IMR-90 (cell line): ENCODE data around the gene RGN. TPM values are rescaled to one million over a fixed set of nuclear protein-coding genes. Genes with fewer than 3 reads are reported as not detected.

Source experiments
- ATAC-seq: fragments of 200-7000 bp; cut with Tn5 transposase; 2 replicates; pipeline ENCODE4 v1.9.1; 2020; ENCODE audit warnings: low read depth, mild to moderate bottlenecking, moderate library complexity
- BruUV-seq: library from RNA; stranded (reverse); fragments of 400-500 nt; replicated peaks from 2 replicates; lab custom pipeline; 2021; lab: Mats Ljungman, UMichigan
- CTCF ChIA-PET: fragments of 300-600 bp; formaldehyde crosslinking; extraction: SDS; loops from one replicate; lab custom pipeline; 2021; ENCODE audit warnings: antibody characterized with exemption; lab: Yijun Ruan, JAX
- POLR2A ChIA-PET: fragments of 300-600 bp; sonication (Branson Sonifier 250); formaldehyde crosslinking; loops from one replicate; lab custom pipeline; 2022; ENCODE audit warnings: antibody characterized with exemption; ENCODE audit not compliant: unreplicated experiment; lab: Charles Lee
- DNase-seq: peaks from one replicate; pipeline ENCODE4 v3.0.0; 2013
- H2AFZ ChIP-seq: replicated peaks from 2 replicates; pipeline ENCODE3; 2013; ENCODE audit warnings: low read length, mild to moderate bottlenecking; ENCODE audit not compliant: poor library complexity
- H2AK5ac ChIP-seq: 2 replicates; pipeline ENCODE4 v1.6.1; 2013; ENCODE audit warnings: low read depth, low read length, inconsistent platforms
- H2AK9ac ChIP-seq: replicated peaks from 2 replicates; pipeline ENCODE3; 2013; ENCODE audit warnings: mild to moderate bottlenecking, low read depth, low read length, moderate library complexity; ENCODE audit not compliant: poor library complexity
- H2BK120ac ChIP-seq: 2 replicates; pipeline ENCODE4 v1.6.1; 2013; ENCODE audit warnings: low read depth, low read length, inconsistent platforms
- H2BK15ac ChIP-seq: 3 replicates; pipeline ENCODE4 v1.6.1; 2013; ENCODE audit warnings: low read depth, low read length, inconsistent platforms
- H2BK20ac ChIP-seq: 2 replicates; pipeline ENCODE4 v1.6.1; 2013; ENCODE audit warnings: low read depth, mild to moderate bottlenecking, inconsistent platforms, low read length, moderate library complexity
- H2BK5ac ChIP-seq: 2 replicates; pipeline ENCODE4 v1.6.1; 2013; ENCODE audit warnings: mild to moderate bottlenecking, low read depth, low read length, inconsistent platforms; ENCODE audit not compliant: poor library complexity, severe bottlenecking
- H3K14ac ChIP-seq: replicated peaks from 2 replicates; pipeline ENCODE4 v1.6.1; 2013; ENCODE audit warnings: low read depth, low read length, inconsistent platforms
- H3K18ac ChIP-seq: 2 replicates; pipeline ENCODE4 v1.6.1; 2013; ENCODE audit warnings: low read depth, low read length, control low read depth
- H3K23ac ChIP-seq: 2 replicates; pipeline ENCODE4 v1.6.1; 2013; ENCODE audit warnings: low read depth, low read length, inconsistent platforms
- H3K27ac ChIP-seq: 2 replicates; pipeline ENCODE4 v1.5.1; 2013; ENCODE audit warnings: mild to moderate bottlenecking, control low read depth, low read length; ENCODE audit not compliant: insufficient read depth
- H3K27me3 ChIP-seq: 2 replicates; pipeline ENCODE4 v1.6.1; 2013; ENCODE audit warnings: low read length; ENCODE audit not compliant: control insufficient read depth, insufficient read depth
- H3K36me3 ChIP-seq: 2 replicates; pipeline ENCODE4 v1.6.1; 2013; ENCODE audit warnings: low read length, mixed read lengths; ENCODE audit not compliant: control insufficient read depth, insufficient read depth
- H3K4ac ChIP-seq: 2 replicates; pipeline ENCODE4 v1.6.1; 2013; ENCODE audit warnings: low read depth, low read length, inconsistent platforms
- H3K4me1 ChIP-seq: 2 replicates; pipeline ENCODE4 v1.6.1; 2013; ENCODE audit warnings: low read length, mixed read lengths; ENCODE audit not compliant: control insufficient read depth, insufficient read depth
- H3K4me2 ChIP-seq: 2 replicates; pipeline ENCODE4 v1.6.1; 2013; ENCODE audit warnings: low read depth, mild to moderate bottlenecking, control low read depth, low read length, moderate library complexity
- H3K4me3 ChIP-seq: 2 replicates; pipeline ENCODE4 v1.5.1; 2013; ENCODE audit warnings: low read depth, mild to moderate bottlenecking, control low read depth, low read length, moderate library complexity; ENCODE audit not compliant: insufficient read depth
- H3K56ac ChIP-seq: 2 replicates; pipeline ENCODE4 v1.6.1; 2013; ENCODE audit warnings: low read length, inconsistent platforms; ENCODE audit not compliant: insufficient read depth; ENCODE audit errors: extremely low read depth
- H3K79me1 ChIP-seq, 2 experiments: 2 replicates each; pipeline ENCODE4 v1.6.1; 2013; ENCODE audit warnings: low read length in 2 of 2, inconsistent platforms in 1 of 2, low read depth in 1 of 2
- H3K9ac ChIP-seq: 2 replicates; pipeline ENCODE4 v1.6.1; 2013; ENCODE audit warnings: low read depth, low read length, control low read depth
- H3K9me1 ChIP-seq: 2 replicates; pipeline ENCODE4 v1.6.1; 2013; ENCODE audit warnings: low read length, inconsistent platforms; ENCODE audit not compliant: insufficient read depth
- H3K9me3 ChIP-seq: 2 replicates; pipeline ENCODE4 v1.6.1; 2013; ENCODE audit warnings: low read length; ENCODE audit not compliant: control insufficient read depth, insufficient read depth
- H4K20me1 ChIP-seq: 2 replicates; pipeline ENCODE4 v1.6.1; 2013; ENCODE audit warnings: low read length, inconsistent platforms; ENCODE audit not compliant: insufficient read depth
- H4K5ac ChIP-seq: 2 replicates; pipeline ENCODE4 v1.6.1; 2013; ENCODE audit warnings: mild to moderate bottlenecking, low read depth, low read length, control low read depth
- H4K8ac ChIP-seq, 2 experiments: 2 replicates each; pipeline ENCODE4 v1.6.1; 2013; ENCODE audit warnings: low read depth in 2 of 2, low read length in 2 of 2, control low read depth in 1 of 2, inconsistent platforms in 1 of 2
- H4K91ac ChIP-seq: 2 replicates; pipeline ENCODE4 v1.6.1; 2013; ENCODE audit warnings: low read depth, low read length, inconsistent platforms; ENCODE audit not compliant: insufficient read depth
- BHLHE40 ChIP-seq: fragments of 150-350 bp; IDR thresholded peaks from 2 replicates; pipeline ENCODE4 v1.6.1; 2016; ENCODE audit warnings: mild to moderate bottlenecking, low read depth, low read length
- CEBPB ChIP-seq: IDR thresholded peaks from 2 replicates; pipeline ENCODE4 v1.6.1; 2012; ENCODE audit warnings: low read depth, low read length, improper control_type of control experiment
- CTCF ChIP-seq: conservative IDR thresholded peaks from 2 replicates; pipeline ENCODE4 v1.5.1; 2012; ENCODE audit warnings: mild to moderate bottlenecking, low read depth, low read length, improper control_type of control experiment
- ELK1 ChIP-seq: fragments of 150-350 bp; IDR thresholded peaks from 2 replicates; pipeline ENCODE4 v1.6.1; 2016; ENCODE audit warnings: low read depth, mild to moderate bottlenecking, low read length, moderate library complexity, borderline replicate concordance
- FOS ChIP-seq: fragments of 150-350 bp; IDR thresholded peaks from 2 replicates; pipeline ENCODE4 v1.6.1; 2016; ENCODE audit warnings: low read depth, low read length
- MAFK ChIP-seq: IDR thresholded peaks from 2 replicates; pipeline ENCODE4 v1.6.1; 2012; ENCODE audit warnings: low read depth, low read length, improper control_type of control experiment
- MAZ ChIP-seq: IDR thresholded peaks from 2 replicates; pipeline ENCODE4 v1.6.1; 2012; ENCODE audit warnings: low read depth, mild to moderate bottlenecking, low read length, improper control_type of control experiment, moderate library complexity, borderline replicate concordance
- MXI1 ChIP-seq: IDR thresholded peaks from 2 replicates; pipeline ENCODE4 v1.6.1; 2012; ENCODE audit warnings: low read depth, mild to moderate bottlenecking, low read length, moderate library complexity, borderline replicate concordance
- NFE2L2 ChIP-seq: fragments of 150-350 bp; IDR thresholded peaks from 2 replicates; pipeline ENCODE4 v1.6.1; 2016; ENCODE audit warnings: low read depth, mild to moderate bottlenecking, low read length
- POLR2A ChIP-seq: IDR thresholded peaks from 2 replicates; pipeline ENCODE4 v1.6.1; 2012; ENCODE audit warnings: mild to moderate bottlenecking, low read depth, low read length
- RAD21 ChIP-seq: IDR thresholded peaks from 2 replicates; pipeline ENCODE4 v1.6.1; 2012; ENCODE audit warnings: low read length, improper control_type of control experiment
- RCOR1 ChIP-seq: IDR thresholded peaks from 2 replicates; pipeline ENCODE4 v1.6.1; 2012; ENCODE audit warnings: mild to moderate bottlenecking, low read length, improper control_type of control experiment; ENCODE audit not compliant: insufficient replicate concordance
- RFX5 ChIP-seq: IDR thresholded peaks from 2 replicates; pipeline ENCODE4 v1.8.0; 2012; ENCODE audit warnings: low read depth, mild to moderate bottlenecking, low read length, moderate library complexity
- SMC3 ChIP-seq: fragments of 150-350 bp; IDR thresholded peaks from 2 replicates; pipeline ENCODE4 v1.6.1; 2016; ENCODE audit warnings: low read depth, mild to moderate bottlenecking, antibody characterized with exemption, low read length, moderate library complexity
- USF2 ChIP-seq: fragments of 150-350 bp; IDR thresholded peaks from 2 replicates; pipeline ENCODE4 v1.6.1; 2017; ENCODE audit warnings: mild to moderate bottlenecking, antibody characterized with exemption, low read length, low read depth
- WGBS, 2 experiments: methylation state at CpG; one replicate each; pipeline versions ENCODE4 v1.1.5 to v1.1.7; 2013; ENCODE audit warnings: missing lambda C conversion rate in 2 of 2; ENCODE audit not compliant: insufficient read length in 1 of 2; ENCODE audit errors: extremely low coverage in 2 of 2; 5-methylcytosine and 5-hydroxymethylcytosine counted together
- dilution Hi-C: fragments of 300-500 bp; cut with HindIII; formaldehyde crosslinking; loops from one replicate; pipeline ENCODE4 v1.14.3; 2018; ENCODE audit warnings: low sequenced_read_pairs; ENCODE audit not compliant: unreplicated experiment
- in situ Hi-C: fragments of 300-500 bp; cut with MboI; formaldehyde crosslinking; loops from 3 replicates; pipeline ENCODE4 v1.14.3; 2019; ENCODE audit warnings: low sequenced_read_pairs, inconsistent platforms, mixed read lengths
- intact Hi-C: fragments of 100-400 bp; cut with micrococcal nuclease; formaldehyde crosslinking; loops from 2 replicates; pipeline ENCODE4 v1.10.0; 2022
- polyA plus RNA-seq, 3 experiments: library from polyadenylated mRNA; depleted of rRNA; stranded (reverse); fragments of >200 nt; gene quantifications; 2 replicates each; pipeline ENCODE4 v1.2.3, GENCODE V29; 2012; ENCODE audit warnings: low replicate concordance in 1 of 3
- total RNA-seq: library from RNA; depleted of rRNA; stranded (reverse); fragments of >200 nt; gene quantifications from 2 replicates; pipeline ENCODE4 v1.2.3, GENCODE V29; 2012

RGN gene
- total and polyA plus RNA-seq, 2 of the 4 experiments (the other 2 are of a cell fraction) = 0.18 to 0.26 TPM

GRCh38 chrX:47060708-47061107, 17.5 kb upstream of the RGN start:
- Histone ChIP-seq H2AK9ac (no peak overlapping the region), H2BK120ac (no peak overlapping the region), H2AK5ac (no peak overlapping the region), H3K27ac (no peak overlapping the region), H3K18ac (no peak overlapping the region), H4K91ac (no peak overlapping the region), H2BK15ac (no peak overlapping the region), H3K9me3 (no peaks in the 10 kb centered on the region), H3K56ac (no peak overlapping the region), H3K23ac (no peak overlapping the region), H3K9me1 (peaks cover 4% of the 10 kb centered on the region; the same call in 1 of the 2 replicates), H3K14ac (no peak overlapping the region), H3K9ac (no peak overlapping the region), H3K79me1 (no peaks in the 10 kb centered on the region), H4K5ac (no peak overlapping the region), H3K36me3 (peaks cover 3% of the 10 kb centered on the region; the same call in 1 of the 2 replicates), H2AFZ (no peak overlapping the region), H3K4me2 (no peak overlapping the region), H4K8ac (no peak overlapping the region), H3K4ac (no peak overlapping the region), H3K4me1 (no peaks in the 10 kb centered on the region), H3K4me3 (no peak overlapping the region), H4K20me1 (no peaks in the 10 kb centered on the region), H2BK20ac (no peak overlapping the region), H3K27me3 (peaks cover 19% of the 10 kb centered on the region), H2BK5ac (no peak overlapping the region)
- intact Hi-C loops = no loop called here
- BruUV-seq = no TSS peak
- no CpG with 5 or more reads among the region's 2 CpGs for WGBS, 2 experiments
- DNase-seq (no peak), ATAC-seq (no peak)
- CTCF ChIA-PET = no interaction called here
- dilution Hi-C loops = no loop called here
- in situ Hi-C loops = no loop called here
- TF ChIP-seq MAFK = no peak
- no peak for TF ChIP-seq MXI1
- TF ChIP-seq BHLHE40 = no peak
- no peak for TF ChIP-seq MAZ
- TF ChIP-seq NFE2L2 = no peak
- no peak for TF ChIP-seq USF2
- TF ChIP-seq RFX5 = no peak
- no peak for TF ChIP-seq RCOR1
- no peak for TF ChIP-seq FOS
- no peak for TF ChIP-seq CTCF
- TF ChIP-seq SMC3 = no peak
- no peak for TF ChIP-seq CEBPB
- no peak for TF ChIP-seq POLR2A
- TF ChIP-seq ELK1 = no peak
- TF ChIP-seq RAD21 = no peak
- POLR2A ChIA-PET = interaction anchor here (0.6 kb wide), 1 partner anchor 36 kb away, joined by 3 read pairs; no protein-coding TSS in a partner anchor
